Mammary epithelial cell (primary cell): Measurements from ENCODE around the gene TMEM185B.

Source experiments
- EZH2 ChIP-seq: IDR thresholded peaks from 2 replicates; pipeline ENCODE4 v1.6.1; 2012; ENCODE audit warnings: low read length, inconsistent platforms, borderline replicate concordance
- TF ChIP-seq, protein P1 (sequence below), 2 donors: IDR thresholded peaks in 1 of 2; conservative IDR thresholded peaks in 1 of 2; 2 replicates each; pipeline ENCODE4 v1.5.1; 2011 to 2012; ENCODE audit warnings: inconsistent platforms in 2 of 2, low read length in 2 of 2, mild to moderate bottlenecking in 2 of 2, control low read depth in 1 of 2, low read depth in 1 of 2; ENCODE audit not compliant: insufficient read depth in 1 of 2; ENCODE audit errors: extremely low read depth in 1 of 2

DNA sequence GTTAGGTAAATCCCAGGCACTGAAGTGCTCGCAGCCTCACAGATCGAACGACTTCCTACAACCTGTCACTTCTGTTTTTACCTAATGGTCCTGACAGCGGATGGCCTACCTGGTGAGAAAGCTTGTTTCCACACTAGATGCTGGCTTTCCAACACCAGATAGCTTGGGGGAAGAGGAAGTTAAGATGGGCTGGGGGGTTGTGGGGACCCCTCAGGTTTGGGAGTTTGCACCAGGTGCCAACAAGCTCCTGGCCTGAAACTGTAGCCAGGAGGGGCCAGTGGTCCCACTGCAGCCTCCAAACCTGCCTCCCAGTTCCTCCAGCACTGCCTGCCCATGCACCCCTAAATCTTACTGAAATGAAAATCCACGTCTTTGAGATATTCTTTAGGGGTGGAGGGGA is 3.9 kb downstream of the TMEM185B start:
- TF ChIP-seq EZH2 = no peak
- TF ChIP-seq, protein P1, sequence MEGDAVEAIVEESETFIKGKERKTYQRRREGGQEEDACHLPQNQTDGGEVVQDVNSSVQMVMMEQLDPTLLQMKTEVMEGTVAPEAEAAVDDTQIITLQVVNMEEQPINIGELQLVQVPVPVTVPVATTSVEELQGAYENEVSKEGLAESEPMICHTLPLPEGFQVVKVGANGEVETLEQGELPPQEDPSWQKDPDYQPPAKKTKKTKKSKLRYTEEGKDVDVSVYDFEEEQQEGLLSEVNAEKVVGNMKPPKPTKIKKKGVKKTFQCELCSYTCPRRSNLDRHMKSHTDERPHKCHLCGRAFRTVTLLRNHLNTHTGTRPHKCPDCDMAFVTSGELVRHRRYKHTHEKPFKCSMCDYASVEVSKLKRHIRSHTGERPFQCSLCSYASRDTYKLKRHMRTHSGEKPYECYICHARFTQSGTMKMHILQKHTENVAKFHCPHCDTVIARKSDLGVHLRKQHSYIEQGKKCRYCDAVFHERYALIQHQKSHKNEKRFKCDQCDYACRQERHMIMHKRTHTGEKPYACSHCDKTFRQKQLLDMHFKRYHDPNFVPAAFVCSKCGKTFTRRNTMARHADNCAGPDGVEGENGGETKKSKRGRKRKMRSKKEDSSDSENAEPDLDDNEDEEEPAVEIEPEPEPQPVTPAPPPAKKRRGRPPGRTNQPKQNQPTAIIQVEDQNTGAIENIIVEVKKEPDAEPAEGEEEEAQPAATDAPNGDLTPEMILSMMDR (conservative IDR thresholded peaks at IDR 0.05 in 1 of 2, IDR thresholded peaks at IDR 0.05 in 1 of 2; ENCODE audit: extremely low read depth in 1 of 2, insufficient read depth in 1 of 2, low read depth in 1 of 2, low read length in 2 of 2) = no peak
